Activated T-helper 1 cell treated with anti-CD3 and anti-CD28 coated beads, Interleukin-12 subunit alpha, Interleukin-12 subunit beta, Interleukin-2, Interleukin-4 antibody, amounts not matched to agents 30 ng/mL and 10 ng/mL and 1 ng/mL, durations not matched to agents 14 hours and 24 hours and 36 hours (primary cell): ENCODE data around the gene IGSF8. TPM values are rescaled to one million over a fixed set of nuclear protein-coding genes. Genes with fewer than 3 reads are reported as not detected.

ENCODE experiments used
- DNase-seq: peaks from one replicate; pipeline ENCODE4 v3.0.0; 2021; ENCODE audit warnings: low spot score
- H3K27ac Mint-ChIP-seq: one replicate; pipeline ENCODE4 v1.8.0; 2021; ENCODE audit warnings: mild to moderate bottlenecking, mixed read lengths
- H3K27me3 Mint-ChIP-seq: one replicate; pipeline ENCODE4 v1.8.0; 2022; ENCODE audit warnings: mild to moderate bottlenecking, moderate library complexity, mixed read lengths; ENCODE audit not compliant: insufficient read depth
- H3K36me3 Mint-ChIP-seq: one replicate; pipeline ENCODE4 v1.8.0; 2021; ENCODE audit warnings: low read depth, mixed read lengths
- H3K4me1 Mint-ChIP-seq: one replicate; pipeline ENCODE4 v1.8.0; 2021; ENCODE audit warnings: low read depth, mixed read lengths
- H3K4me3 Mint-ChIP-seq: one replicate; pipeline ENCODE4 v1.8.0; 2021; ENCODE audit warnings: mild to moderate bottlenecking, moderate library complexity, mixed read lengths
- H3K9me3 Mint-ChIP-seq: one replicate; pipeline ENCODE4 v1.8.0; 2021; ENCODE audit warnings: mixed read lengths
- intact Hi-C: fragments of 100-400 bp; cut with micrococcal nuclease; formaldehyde crosslinking; loops from one replicate; pipeline ENCODE4 v1.15.1; 2024
- total RNA-seq: library from RNA; stranded (reverse); gene quantifications from 2 replicates; pipeline ENCODE4 v1.2.3, GENCODE V29; 2022

The IGSF8 gene
- total RNA-seq, 1 donor from 2014 or later = 25.5 TPM

DNA sequence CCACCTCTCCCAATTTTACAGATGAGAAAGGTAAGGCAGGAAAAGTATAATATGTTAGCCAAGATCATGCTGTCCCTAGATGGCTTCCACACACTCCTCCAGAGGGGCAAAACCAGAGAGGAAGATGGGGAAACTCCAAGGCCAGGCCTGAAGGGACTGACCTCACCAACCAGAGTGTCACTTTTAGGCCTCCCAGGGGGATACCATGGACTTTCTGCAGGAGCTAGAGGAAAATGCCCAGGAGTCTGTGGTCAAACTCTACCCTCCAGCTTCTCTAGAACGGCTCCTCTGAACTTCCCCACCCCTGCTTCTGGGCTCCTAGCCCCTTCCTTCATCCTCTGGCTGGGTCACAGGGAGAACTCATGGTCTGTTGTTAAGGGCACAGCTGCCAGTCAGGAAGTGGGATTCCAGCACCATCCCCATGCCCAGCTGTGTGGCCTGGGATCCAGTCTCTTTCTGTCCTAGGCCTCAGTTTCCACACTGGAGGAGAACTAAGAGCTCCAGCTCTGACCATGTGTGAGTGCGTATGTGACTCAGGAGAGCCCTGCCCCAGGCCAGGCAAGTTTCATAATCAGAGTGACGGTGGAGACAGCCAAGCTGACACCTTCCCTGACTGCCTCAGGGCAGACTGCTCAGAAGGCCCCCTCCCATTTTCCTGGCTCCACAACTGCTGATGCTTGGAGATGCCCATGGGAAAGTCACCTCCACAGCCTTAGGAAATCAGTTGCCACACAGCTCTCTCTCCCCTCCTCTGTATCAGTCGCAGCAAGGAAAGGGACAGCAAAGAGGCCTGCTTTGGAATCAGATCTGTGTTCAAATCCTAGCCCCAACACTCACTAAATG, 1.9 kb downstream of the IGSF8 start:
- peaks cover 41% of the 10 kb centered on the region for H3K4me1 Mint-ChIP-seq
- no peak overlapping the region for H3K27ac Mint-ChIP-seq
- H3K27me3 Mint-ChIP-seq = no peaks in the 10 kb centered on the region
- intact Hi-C loops = loop anchor here (5.0 kb wide), 1 partner anchor 1301 kb away; no protein-coding TSS in a partner anchor
- peak overlapping the region; percentile 89 for H3K4me3 Mint-ChIP-seq
- H3K9me3 Mint-ChIP-seq = no peaks in the 10 kb centered on the region
- H3K36me3 Mint-ChIP-seq = peaks cover 2% of the 10 kb centered on the region
- DNase-seq = no peak

DNA sequence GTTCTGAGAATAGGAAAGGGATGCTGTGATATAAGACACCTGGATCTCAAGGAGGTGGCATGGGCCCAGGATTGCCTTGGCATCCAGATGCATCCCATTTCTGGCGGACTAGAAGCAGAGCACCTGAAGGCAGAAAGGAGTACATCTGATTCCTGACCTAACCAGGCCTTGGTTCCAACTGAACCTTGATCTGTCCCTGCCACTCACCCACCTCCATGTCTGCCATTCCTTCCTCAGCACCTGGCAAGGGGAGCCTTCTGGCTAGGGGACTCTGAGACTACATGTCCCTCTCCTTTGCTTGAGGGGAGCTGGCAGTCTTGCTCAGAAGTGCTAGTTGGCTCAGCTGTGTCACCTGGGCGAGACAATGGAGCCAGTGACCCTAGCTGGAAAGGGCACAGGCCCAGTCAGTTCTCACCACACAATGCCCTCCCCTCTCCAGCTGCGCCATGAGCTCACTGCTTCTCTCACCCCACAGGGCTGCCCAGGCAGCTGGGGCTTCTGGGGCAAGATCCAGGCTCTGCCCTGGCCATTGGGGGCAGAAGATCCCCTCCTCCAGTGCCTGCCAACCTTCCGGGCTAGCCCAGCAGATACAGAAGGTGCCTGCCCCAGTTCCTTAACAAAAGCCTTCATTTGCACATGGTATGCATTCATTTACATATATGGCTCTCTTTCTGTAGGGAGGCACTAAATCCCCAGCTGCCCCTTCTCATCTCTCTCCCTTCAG, 2.9 kb downstream of the IGSF8 start:
- intact Hi-C loops = loop anchor here (5.0 kb wide), 1 partner anchor 1302 kb away; no protein-coding TSS in a partner anchor
- H3K4me3 Mint-ChIP-seq = peak overlapping the region; percentile 69
- peaks cover 32% of the 10 kb centered on the region for H3K4me1 Mint-ChIP-seq
- H3K9me3 Mint-ChIP-seq = no peaks in the 10 kb centered on the region
- no peaks in the 10 kb centered on the region for H3K27me3 Mint-ChIP-seq
- peaks cover 2% of the 10 kb centered on the region for H3K36me3 Mint-ChIP-seq
- no peak for DNase-seq
- no peak overlapping the region for H3K27ac Mint-ChIP-seq

DNA sequence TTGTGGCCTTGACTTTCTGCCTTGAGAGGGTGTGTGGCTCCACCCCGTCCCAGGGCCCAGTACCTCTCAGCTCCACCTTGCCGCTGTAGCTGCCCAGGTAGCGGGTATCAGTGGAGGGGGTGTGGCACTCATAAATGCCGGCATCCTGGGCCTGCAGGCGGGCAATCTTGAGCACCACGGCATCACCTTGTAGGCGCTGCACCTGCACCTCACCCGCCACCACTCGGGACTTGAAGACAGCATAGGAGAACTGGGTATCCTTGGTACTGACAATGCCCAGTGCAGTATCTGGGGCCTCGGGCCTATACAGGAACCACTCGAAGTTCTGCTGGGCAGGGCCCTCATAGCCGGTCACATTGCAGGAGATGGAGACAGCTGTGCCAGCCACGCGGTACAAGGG, 3.6 kb downstream of the IGSF8 start:
- Mint-ChIP-seq H3K4me1 (peaks cover 31% of the 10 kb centered on the region), H3K4me3 (no peak overlapping the region), H3K27ac (no peak overlapping the region), H3K27me3 (no peaks in the 10 kb centered on the region), H3K36me3 (peaks cover 2% of the 10 kb centered on the region), H3K9me3 (no peaks in the 10 kb centered on the region)
- no peak for DNase-seq
- intact Hi-C loops = loop anchor here (5.0 kb wide), 1 partner anchor 1302 kb away; no protein-coding TSS in a partner anchor

DNA sequence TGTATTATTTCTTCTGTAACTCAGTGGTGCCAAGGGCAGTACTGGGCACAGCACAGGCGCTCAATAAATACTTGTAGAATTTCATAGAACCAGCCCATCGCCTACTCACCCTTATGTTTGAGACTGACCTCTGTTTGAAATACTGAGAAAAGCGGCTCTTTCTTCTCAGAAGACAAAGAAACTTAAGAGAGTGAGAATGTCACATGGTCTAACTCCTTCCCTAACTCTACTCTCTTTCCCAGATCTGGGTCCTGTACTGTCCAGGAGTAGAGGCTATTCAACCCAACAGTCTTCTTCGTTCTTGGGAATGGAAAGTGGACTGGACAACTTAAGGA, 4.2 kb downstream of the IGSF8 start:
- no peak overlapping the region for H3K4me3 Mint-ChIP-seq
- intact Hi-C loops = no loop called here

DNA sequence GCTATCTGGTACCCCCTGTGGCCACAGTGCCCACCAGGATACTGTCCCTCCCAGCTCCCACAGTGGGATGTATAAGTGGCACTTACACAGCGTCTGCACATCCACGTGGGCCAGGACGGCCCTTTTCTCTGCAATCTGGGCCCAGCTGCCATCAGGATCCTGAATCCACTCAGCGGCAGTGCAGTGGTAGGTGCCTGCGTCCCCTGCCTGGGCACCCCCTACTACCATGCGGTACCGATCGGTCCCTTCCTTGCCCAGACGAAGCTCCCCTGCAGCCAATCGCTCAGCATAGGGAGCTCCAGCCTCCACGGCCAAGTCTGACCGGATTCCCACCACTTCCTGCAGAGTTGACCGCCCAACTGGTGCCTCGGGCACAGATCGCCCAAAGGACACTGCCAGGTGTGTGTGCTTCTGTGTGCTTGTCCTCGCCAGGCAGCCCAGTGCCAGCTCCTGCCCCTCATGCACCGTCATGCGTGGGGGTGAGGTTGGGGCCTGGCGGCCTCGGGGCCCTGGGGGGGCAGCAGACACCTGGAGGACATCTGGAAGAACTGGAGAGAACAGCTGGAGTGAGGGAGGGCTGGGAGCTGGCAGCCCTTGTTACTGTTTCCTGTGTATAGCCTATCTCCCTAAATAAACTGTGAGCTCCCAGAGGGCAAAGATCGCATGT, 4.7 kb downstream of the IGSF8 start:
- peaks cover 24% of the 10 kb centered on the region for H3K4me1 Mint-ChIP-seq
- no peak overlapping the region for H3K27ac Mint-ChIP-seq
- DNase-seq = no peak
- no peaks in the 10 kb centered on the region for H3K27me3 Mint-ChIP-seq
- peaks cover 2% of the 10 kb centered on the region for H3K36me3 Mint-ChIP-seq
- no peaks in the 10 kb centered on the region for H3K9me3 Mint-ChIP-seq
- H3K4me3 Mint-ChIP-seq = no peak overlapping the region
- intact Hi-C loops = no loop called here

More for the DNA sequence above, 4.2 kb downstream of the IGSF8 start:
- Mint-ChIP-seq H3K9me3 (no peaks in the 10 kb centered on the region), H3K27me3 (no peaks in the 10 kb centered on the region), H3K36me3 (peaks cover 2% of the 10 kb centered on the region), H3K4me1 (peaks cover 26% of the 10 kb centered on the region), H3K27ac (no peak overlapping the region)
- DNase-seq = no peak

DNA sequence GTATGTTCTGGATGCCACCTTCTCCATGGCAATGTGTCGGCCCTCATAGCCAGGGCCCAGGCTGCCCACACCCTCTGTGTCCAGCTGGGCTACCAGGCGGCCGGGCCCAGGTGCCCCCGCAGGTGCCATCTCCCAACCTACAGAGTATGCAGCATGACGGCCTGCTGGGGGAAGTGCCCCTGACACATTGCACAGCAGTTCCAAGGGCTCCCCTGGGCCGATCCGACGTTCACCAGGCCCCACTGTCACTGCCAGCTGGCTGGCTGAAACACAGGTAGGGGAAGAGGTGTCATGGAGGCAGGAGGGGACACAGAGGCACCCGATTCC, 5.4 kb downstream of the IGSF8 start:
- Mint-ChIP-seq H3K27me3 (no peaks in the 10 kb centered on the region), H3K4me1 (peaks cover 24% of the 10 kb centered on the region), H3K9me3 (no peaks in the 10 kb centered on the region), H3K27ac (no peak overlapping the region), H3K4me3 (no peak overlapping the region), H3K36me3 (peaks cover 2% of the 10 kb centered on the region)
- intact Hi-C loops = no loop called here
- DNase-seq = no peak

DNA sequence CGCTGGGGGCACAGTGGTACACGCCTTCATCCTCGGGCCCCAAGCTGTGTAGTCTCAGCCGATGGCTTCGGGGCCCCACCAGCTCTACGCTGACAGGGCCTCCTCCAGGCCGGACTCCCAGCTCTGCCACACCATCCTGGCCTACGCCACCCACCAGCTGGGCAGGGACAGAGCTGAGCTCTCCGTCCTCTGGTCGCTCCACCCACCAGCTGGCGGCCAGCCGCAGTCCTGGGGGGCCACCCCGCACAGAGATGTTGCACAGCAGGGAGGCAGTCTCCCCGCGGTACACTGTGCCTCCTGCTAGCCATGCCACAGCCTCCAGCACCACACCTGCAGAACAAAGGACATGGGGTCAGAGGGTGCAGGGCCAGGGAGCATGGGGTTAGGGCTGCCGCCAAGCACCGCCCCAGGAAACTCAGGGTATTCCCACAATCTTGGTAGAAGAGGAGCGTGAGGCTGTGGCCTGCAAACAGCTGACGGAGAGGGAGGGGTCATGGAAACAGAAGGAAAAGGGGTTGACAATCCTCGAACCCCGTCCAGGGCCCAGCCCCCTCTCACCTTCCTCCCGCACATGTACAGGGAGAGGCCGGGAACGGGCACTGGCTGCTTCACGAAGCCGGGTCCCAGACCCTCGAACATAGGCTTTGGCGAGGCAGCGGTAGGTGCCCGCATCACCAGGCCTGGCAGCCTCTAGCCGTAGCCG, 5.9 kb downstream of the IGSF8 start:
- Mint-ChIP-seq H3K4me3 (no peak overlapping the region), H3K27me3 (no peaks in the 10 kb centered on the region), H3K36me3 (peaks cover 2% of the 10 kb centered on the region), H3K27ac (no peak overlapping the region), H3K4me1 (peaks cover 19% of the 10 kb centered on the region), H3K9me3 (no peaks in the 10 kb centered on the region)
- no peak for DNase-seq
- intact Hi-C loops = no loop called here

DNA sequence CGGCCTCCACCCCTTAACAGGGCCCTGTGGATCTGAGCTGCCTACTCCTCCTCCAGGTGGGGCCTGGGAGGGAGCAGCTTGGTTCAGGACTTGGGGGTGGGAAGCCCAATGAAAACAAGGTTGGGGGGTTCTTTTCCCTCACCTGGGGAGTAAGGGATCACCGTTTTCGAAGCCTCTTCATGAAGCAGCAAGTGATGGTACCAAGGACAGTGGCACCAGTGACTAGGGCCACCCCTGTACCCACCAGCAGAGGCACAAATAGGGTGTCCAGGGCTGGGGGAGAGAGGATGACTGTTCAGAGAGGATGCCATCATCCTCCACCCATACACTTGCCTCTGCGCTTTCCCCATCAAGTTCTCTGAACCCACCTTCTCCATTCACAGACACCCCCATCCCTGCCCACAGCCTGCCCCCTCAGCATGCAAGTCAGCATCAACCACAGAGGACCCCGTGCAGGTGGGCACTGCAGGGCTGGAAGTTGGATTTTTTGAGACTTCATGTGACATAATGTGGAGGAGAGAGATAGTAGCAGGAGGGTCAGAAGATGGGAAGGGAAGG, 6.7 kb downstream of the IGSF8 start:
- Mint-ChIP-seq H3K4me3 (no peak overlapping the region), H3K4me1 (peaks cover 12% of the 10 kb centered on the region), H3K9me3 (no peaks in the 10 kb centered on the region), H3K27ac (no peak overlapping the region), H3K36me3 (peaks cover 2% of the 10 kb centered on the region), H3K27me3 (no peaks in the 10 kb centered on the region)
- intact Hi-C loops = no loop called here
- DNase-seq = no peak

DNA sequence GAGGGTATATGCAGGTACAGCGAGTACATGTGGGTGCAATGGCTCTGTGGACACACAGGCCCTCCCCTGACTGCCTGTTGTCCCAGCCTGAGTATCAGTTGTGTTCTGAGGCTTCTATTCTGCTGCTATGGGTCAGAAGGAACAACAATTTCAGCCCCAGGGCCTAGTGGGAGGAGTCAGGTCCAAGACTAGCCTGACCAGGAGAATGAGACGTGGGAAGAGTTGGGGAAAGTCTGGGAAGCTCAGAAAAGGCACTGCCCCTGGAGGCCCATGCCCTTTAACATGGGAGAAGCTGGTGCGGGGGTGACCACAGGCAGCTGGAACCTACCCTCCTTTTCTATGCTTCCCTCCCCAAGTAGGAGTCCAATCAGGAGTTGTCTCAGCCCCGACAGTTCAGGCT, 7.7 kb downstream of the IGSF8 start:
- Mint-ChIP-seq H3K27ac (no peak overlapping the region), H3K27me3 (no peaks in the 10 kb centered on the region), H3K9me3 (no peaks in the 10 kb centered on the region), H3K4me1 (peaks cover 4% of the 10 kb centered on the region), H3K4me3 (no peak overlapping the region), H3K36me3 (peaks cover 2% of the 10 kb centered on the region)
- no peak for DNase-seq
- intact Hi-C loops = no loop called here

DNA sequence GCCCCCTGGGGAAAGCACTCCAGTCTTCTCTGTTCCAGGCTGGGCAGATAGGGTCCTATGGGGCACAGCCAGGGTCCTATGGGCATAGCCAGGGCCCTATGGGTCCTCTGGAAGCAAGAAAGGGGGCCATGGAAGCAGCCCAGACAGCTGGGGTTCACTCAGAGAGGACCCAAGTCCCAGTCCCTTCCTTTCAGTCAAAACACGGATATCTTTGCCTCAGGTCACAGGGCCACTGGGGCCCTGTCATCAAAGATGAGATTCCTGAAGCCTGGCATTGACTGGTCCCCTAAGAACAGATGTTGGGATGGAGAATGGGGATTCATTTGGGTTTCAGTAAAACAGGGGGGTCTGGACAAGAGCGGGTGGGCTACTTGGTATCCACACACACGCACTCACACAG, 8.5 kb downstream of the IGSF8 start:
- Mint-ChIP-seq H3K36me3 (peaks cover 2% of the 10 kb centered on the region), H3K4me3 (no peak overlapping the region), H3K27ac (no peak overlapping the region), H3K27me3 (no peaks in the 10 kb centered on the region), H3K9me3 (no peaks in the 10 kb centered on the region), H3K4me1 (peaks cover 7% of the 10 kb centered on the region)
- intact Hi-C loops = no loop called here
- no peak for DNase-seq

DNA sequence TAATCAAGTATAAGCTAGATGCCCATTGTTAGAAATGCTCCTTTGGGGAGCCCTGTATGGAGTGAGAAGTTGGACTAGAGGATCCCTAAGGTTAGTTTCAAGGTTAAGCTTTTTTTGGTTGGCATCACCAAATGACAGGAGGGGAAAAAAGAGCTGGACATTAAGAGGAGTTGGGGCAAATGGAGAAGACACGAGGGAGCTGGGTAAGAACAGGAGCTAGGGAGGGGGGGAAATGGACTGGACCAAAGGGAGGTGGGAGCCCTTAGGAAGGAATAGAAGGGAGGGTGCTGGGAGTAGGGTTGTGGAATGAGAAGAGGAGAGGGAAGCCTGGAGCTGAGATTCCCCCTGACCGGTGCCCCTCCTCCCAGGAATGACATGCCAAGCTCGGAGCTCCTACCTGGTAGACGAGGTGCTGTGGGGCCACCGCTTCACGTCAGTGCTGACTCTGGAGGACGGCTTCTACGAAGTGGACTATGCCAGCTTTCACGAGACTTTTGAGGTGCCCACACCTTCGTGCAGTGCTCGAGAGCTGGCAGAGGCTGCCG, 11.2 kb downstream of the IGSF8 start:
- H3K4me3 Mint-ChIP-seq = no peak overlapping the region
- no peaks in the 10 kb centered on the region for H3K9me3 Mint-ChIP-seq
- peaks cover 2% of the 10 kb centered on the region for H3K36me3 Mint-ChIP-seq
- peaks cover 16% of the 10 kb centered on the region for H3K27me3 Mint-ChIP-seq
- intact Hi-C loops = no loop called here
- no peak for DNase-seq
- H3K4me1 Mint-ChIP-seq = peaks cover 12% of the 10 kb centered on the region
- H3K27ac Mint-ChIP-seq = no peak overlapping the region

DNA sequence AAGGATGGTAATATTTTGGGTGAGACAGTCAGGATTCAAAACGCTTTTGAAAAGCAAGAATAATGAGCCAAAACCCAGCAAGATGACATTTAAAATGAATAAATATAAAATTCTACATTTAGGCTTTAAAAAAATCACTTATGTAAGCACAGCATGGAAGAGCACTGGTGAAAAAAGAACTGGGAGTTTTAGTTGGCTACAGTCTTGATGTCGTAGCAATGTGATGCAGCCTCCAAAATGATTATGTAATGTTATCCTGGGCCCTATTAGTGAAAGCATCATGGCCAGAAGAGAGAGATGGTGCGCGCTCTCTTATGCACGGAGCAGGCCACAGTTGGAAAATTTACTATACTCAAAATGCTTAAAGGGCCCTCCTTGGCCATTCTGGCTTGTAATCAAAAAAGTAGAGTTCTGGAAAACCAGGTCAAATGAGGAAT, 11.9 kb downstream of the IGSF8 start:
- Mint-ChIP-seq H3K27me3 (peaks cover 20% of the 10 kb centered on the region), H3K27ac (no peak overlapping the region)

More for the DNA sequence above, 11.9 kb downstream of the IGSF8 start:
- intact Hi-C loops = no loop called here
- DNase-seq = no peak
- Mint-ChIP-seq H3K4me1 (peaks cover 12% of the 10 kb centered on the region), H3K36me3 (no peaks in the 10 kb centered on the region), H3K4me3 (no peak overlapping the region), H3K9me3 (no peaks in the 10 kb centered on the region)
